T-cell (primary cell): ENCODE results near the gene TRNT1. TPM values are rescaled to one million over a fixed set of nuclear protein-coding genes. Genes with fewer than 3 reads are reported as not detected.

Experiments used
- total RNA-seq, 35 experiments: library from RNA in 6 of 35; stranded (reverse) in 6 of 35; fragments of 120-200 nt in 1 of 35; gene quantifications; one replicate each; pipeline versions ENCODE4 v1.2.1 to v1.2.4 and lab custom pipeline; 2013 to 2026

The TRNT1 gene
- total RNA-seq, 5 donors from 2014 or later (not counting 1 experiment from before 2014, with no cell fraction given), result 28.6 to 38.9 (median 37.5) TPM

Other genes with a start within 250 kb of the TRNT1 start
- gene IL5RA, start 16.6 kb upstream of the TRNT1 start, total RNA-seq, result 1 to 10 TPM in 2 of 5 donors, under 1 TPM in 3; 0.43 to 5.0 (median 0.73) TPM
- gene CRBN, start 52.8 kb downstream of the TRNT1 start, total RNA-seq, result 100 to 1,000 TPM; 104 to 150 (median 117) TPM